ENCODE results near the gene DHPS.
A peak's percentile ranks its signal among the peaks of the same experiment; 100 is the strongest.
"Not testable (repeated sequence)": the region's sequence is repeated elsewhere in the genome, so short reads cannot be mapped to it uniquely, and the experiment has no call there.

DHPS gene

GRCh38 chr19:12681074-12681987 lies at the start of gene DHPS:
Gene DHPS (minus strand): TSS chr19:12681880. CDS start chr19:12681766, 114 bp downstream.
- peak; percentile 74 for DNase-seq (ENCODE audit: low read depth in 1 of 2, low spot score in 1 of 2)

DNA sequence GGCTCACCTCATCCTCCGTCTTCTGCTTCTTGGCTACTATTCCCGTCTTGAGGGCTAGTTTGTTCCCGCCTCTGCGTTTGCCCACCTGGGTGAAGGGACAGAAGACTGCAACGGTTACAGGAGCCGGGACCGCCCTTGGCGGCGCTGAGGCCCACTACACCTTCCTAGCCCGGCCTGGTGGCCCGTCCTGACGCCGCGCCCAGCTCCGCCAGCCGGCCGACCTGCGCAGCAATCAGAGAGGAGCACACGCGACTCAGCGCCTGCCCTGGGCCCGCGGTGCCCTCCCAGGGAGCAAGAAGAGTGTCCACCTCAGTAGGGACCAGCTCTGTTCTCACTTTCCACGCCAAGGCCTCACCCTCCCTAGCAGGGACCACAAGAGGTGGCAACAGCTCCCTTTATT lies 49.7 kb upstream of the DHPS start:
- DNase-seq (ENCODE audit: low read depth in 1 of 2, low spot score in 1 of 2) = no peak

GRCh38 chr19:12730064-12730463 lies 48.4 kb upstream of the DHPS start:
- DNase-seq (ENCODE audit: low read depth in 1 of 2, low spot score in 1 of 2) = no peak

DNA sequence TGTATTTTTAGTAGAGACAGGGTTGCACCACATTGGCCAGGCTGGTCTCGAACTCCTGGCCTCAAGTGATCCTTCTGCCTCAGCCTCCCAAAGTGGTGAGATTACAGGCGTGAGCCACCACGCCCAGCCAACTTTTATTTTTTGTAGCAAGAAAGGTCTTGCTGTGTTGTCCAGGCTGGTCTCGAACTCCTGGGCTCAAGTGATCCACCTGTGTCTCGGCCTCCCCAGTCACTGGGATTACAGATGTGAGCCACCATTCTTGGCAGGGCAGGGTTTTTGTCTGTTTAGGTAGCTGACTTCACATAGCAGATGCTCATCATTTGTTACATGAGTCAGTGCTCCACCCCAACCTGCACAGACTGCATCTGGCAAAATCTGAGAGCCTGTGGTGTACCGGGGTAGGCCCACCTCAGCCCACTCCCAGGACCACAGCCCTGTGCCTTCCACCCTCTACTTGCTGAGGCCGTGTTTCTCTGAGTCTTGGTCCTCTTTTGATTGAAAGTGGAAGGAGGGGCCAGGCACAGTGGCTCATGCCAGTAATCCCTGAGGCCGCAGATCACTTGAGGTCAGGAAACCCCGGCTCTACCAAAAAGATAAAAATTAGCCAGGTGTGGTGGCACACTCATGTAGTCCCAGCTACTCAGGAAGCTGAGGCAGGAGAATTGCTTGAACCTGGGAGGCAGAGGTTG lies 46.2 kb upstream of the DHPS start:
- no peak for DNase-seq (ENCODE audit: low read depth in 1 of 2, low spot score in 1 of 2)

DNA sequence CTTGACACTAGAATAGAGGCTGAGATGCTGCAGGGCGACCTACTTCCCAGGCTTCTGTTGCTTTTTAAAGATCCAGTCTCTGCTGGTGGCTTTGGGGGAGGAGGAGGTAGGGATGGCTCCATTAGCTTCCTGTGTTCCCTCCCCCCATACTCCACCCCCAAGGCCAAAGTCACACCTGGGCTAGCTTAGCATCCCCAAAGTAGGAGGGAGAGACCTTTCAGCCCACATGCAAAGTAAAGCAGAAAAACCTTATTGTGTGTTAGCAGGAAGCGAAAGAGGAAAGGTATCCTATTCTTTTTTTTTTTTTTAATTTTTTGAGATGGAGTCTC lies 45.3 kb upstream of the DHPS start:
- no peak for DNase-seq (ENCODE audit: low read depth in 1 of 2, low spot score in 1 of 2)

DNA sequence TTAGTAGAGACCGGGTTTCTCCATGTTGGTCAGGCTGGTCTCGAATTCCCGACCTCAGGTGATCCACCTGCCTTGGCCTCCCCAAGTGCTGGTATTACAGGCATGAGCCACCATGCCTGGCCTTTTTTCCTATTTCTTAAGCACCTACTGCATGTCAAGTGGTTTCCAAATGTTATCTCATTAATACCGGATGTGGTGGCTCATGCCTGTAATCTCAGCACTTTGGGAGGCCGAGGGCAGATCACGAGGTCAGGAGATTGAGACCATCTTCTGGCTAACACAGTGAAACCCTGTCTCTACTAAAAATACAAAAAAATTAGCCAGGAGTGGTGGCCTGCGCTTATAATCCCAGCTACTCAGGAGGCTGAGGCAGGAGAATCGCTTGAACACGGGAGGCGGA lies 43.9 kb upstream of the DHPS start:
- DNase-seq (ENCODE audit: low read depth in 1 of 2, low spot score in 1 of 2) = not testable (repeated sequence)

DNA sequence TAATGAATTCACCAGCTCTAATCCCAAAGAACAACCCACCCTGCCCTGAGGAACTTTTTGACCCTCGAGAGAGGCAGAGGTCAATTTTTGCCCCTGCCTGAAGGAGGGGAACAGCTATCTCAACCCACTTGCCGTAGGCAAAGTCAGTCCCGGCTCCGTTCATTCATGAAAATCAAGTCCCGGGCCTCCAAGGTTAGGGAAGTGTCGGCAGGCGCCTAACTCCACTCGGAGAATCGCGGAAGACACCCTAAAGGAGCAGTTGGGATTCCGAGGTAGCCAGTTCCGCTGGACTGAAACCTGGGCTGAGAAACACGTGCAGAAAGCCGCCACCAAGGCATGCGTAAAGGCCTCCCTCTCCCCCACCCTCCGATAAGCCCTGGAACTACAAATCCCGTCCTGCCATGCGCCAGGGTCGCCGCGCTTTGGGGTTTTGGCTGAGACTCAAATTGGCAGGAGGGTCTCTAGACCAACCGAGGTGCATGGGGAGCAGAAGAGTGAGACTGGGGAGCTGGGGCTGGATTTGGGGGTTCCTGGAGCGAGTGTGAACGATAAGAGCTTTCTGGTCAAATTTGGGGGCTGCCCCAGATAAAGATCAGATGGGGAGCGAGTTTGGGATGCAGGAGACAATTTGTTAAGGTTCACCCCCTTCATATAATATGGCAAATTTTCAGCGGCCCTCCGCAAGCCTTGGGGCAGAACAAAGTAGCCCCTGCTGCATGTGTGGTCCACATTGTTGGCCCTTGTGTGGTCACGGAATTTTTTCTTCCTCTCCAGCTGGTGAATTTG lies 42.2 kb upstream of the DHPS start, which contains the start of gene TNPO2:
Gene TNPO2 (minus strand): TSS at position 292 of the 786 bp plus-strand sequence. CDS start 2,955 bp downstream, outside the sequence.
- DNase-seq (ENCODE audit: low read depth in 1 of 2, low spot score in 1 of 2) = peak; percentile 38 to 56

DNA sequence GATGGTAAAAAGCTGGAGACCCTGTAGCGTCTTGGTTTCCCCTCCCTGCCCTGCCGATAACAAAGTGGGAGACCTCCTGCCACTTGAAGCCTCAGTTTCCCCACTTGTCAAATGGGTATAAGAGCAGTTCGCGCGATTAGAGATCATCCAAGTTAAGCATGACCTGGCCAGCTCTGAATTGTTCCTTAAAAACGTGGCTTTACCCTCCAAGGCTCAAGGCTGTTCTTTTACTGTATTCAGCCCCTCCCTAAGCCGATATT lies 41.6 kb upstream of the DHPS start:
- no peak for DNase-seq (ENCODE audit: low read depth in 1 of 2, low spot score in 1 of 2)

DNA sequence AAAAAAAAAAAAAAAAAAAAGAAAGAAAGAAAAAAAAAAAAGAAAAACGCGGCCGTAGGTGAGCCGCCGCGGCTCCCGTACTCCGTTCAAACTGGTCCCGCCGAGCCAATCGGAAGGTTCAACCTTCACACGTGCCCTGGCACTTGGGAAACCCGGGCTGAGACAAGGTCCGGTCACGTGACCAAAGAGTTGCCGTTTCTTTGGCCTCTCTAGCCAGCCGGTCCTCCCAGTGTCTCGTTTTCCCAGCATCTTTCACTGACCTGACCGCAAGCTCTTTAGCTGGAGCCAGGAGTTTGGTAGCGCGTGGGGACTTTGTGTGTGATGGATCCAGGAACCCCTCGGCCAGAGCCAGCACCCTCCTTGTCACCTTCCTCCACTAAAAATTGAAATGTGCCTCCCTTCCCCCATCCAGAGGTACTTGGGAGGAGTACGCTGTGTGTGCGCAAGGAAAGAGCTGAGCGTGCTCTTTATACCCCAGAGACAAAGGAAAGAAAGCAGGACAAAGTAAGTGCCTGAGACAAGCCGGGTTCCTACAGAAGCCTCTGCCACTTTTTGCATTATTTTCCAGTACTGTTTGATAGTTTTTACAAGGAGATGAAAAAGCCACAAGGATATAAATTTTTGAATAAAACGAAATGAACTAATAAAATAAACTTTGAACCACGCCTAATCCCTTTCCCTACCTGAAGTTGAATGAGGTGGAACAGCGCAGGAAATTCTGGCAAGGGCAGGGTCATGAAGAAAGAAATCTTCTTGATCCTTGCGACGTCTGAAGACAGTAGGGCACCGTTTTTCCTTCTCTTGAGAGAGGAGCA lies 41.1 kb upstream of the DHPS start:
- DNase-seq (ENCODE audit: low read depth in 1 of 2, low spot score in 1 of 2) = peak; percentile 76 to 84

- DNase-seq (ENCODE audit: low read depth in 1 of 2, low spot score in 1 of 2) = peak; percentile 20 to 30
Measured at GRCh38 chr19:12721656-12722565, 40.2 kb upstream of the DHPS start.

DNA sequence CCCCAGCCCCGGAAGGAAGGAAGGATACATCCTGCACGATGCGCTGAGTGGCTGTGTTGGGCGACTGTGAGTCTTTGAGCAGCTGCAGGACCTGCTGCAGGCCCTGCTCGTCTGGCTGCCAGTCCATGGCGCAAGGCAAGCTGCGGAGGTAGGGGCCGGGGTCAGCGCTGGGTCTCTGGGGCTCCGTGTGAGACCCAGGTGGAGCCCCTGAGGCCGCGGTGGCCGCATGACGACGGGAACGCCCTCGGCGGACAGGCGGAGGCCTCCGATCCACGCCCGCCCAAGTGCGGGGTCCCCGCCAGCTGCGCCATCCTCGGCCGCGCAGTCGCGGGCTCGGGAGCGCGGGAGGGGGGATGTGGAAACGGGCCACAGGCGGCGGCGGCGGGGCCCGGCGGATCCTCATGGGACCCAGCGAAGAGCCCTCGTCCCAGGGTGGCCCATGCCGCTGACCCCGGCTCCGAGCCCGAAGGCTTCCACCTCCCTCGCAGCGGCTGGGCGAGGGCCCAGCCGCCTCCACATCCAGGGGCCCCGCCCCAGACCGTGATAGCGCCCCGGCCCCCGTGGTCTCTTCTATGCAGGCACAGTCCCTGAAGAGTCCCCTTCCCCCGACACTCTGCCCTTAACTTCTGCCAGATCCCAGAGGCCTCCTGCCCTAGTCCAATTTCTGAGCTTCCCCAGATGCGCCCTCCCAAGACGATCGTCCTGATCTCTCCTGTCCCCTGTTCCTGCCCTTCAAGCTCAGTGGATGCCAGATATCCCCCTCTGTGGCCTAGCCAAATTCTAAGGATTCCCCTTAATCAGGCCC lies 39.4 kb upstream of the DHPS start:
- no peak for DNase-seq (ENCODE audit: low read depth in 1 of 2, low spot score in 1 of 2)

DNA sequence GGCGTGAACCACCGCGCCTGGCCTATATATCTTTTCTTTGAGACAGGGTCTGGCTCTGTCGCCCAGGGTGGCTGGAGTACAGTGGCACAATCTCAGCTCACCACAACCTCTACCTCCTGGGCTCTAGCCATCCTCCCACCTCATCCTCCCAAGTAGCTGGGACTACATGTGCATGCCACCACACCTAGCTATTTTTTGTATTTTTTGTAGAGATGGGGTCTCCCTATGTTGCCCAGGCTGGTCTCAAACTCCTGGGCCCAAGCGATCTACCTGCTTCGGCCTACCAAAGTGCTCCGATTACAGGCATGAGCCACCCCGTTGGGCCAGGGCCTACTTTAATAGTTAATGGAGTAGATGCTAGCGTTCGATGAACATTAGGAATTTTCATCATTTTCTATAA lies 38.6 kb upstream of the DHPS start:
- no peak for DNase-seq (ENCODE audit: low read depth in 1 of 2, low spot score in 1 of 2)

- DNase-seq (ENCODE audit: low read depth in 1 of 2, low spot score in 1 of 2) = no peak
Measured at GRCh38 chr19:12715929-12716328, 34.2 kb upstream of the DHPS start.

DNA sequence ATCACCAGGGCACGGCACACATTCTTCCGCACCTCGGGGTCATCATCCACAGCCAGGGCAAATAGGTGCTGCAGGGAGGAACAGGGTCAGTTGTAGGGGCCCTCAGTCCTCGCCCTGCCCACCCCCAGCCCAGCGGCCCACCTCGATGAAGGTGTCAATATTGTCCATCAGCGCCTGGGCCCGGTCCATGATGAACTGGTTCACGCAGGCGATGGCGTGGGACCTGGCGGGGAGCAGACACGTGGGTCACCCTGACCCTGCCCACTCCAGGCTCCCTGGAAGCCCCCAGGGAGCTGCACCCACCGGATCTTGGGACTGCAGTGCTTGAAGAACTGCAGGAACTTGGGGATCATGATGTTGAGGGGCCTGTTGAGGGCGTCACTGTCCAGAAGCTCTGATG lies 33.4 kb upstream of the DHPS start:
- DNase-seq (ENCODE audit: low read depth in 1 of 2, low spot score in 1 of 2) = no peak

DNA sequence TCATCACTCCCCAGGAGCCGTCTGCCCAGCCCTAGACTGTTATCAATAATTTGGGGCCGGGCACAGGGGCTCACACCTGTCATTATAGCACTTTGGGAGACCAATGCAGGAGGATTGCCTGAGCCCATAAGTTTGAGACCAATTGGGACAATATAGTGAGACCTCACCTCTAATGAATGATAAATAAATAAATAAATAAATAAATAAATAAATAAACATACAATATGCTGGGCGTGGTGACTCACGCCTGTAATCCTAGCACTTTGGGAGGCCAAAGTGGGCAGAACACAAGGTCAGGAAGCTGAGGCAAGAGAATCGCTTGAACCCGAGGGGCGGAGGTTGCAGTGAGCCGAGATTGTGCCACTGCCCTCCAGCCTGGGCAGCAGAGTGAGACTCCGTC lies 31.6 kb upstream of the DHPS start:
- DNase-seq (ENCODE audit: low read depth in 1 of 2, low spot score in 1 of 2) = not testable (repeated sequence)

DNA sequence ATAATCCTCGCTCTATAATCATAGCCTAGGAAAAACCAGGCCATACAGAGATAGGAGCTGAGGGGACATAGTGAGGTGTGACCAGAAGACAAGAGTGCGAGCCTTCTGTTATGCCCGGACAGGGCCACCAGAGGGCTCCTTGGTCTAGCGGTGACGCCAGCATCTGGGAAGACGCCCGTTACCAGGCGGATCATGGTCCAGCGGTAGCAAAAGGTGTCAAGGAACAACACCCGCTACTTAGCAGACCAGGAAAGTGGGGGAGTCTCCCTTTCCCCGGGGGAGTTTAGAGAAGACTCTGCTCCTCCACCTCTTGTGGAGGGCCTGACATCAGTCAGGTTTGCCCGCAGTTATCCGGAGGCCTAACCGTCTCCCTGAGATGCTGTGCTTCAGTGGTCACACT lies 30.4 kb upstream of the DHPS start:
- not testable (repeated sequence) for DNase-seq (ENCODE audit: low read depth in 1 of 2, low spot score in 1 of 2)

- DNase-seq (ENCODE audit: low read depth in 1 of 2, low spot score in 1 of 2) = no peak
Measured at GRCh38 chr19:12711187-12711586, 29.5 kb upstream of the DHPS start.

- DNase-seq (ENCODE audit: low read depth in 1 of 2, low spot score in 1 of 2) = no peak
Measured at GRCh38 chr19:12708641-12709040, 27.0 kb upstream of the DHPS start.

- DNase-seq (ENCODE audit: low read depth in 1 of 2, low spot score in 1 of 2) = no peak
Measured at GRCh38 chr19:12706332-12706718, 24.6 kb upstream of the DHPS start.
